ENCODE data around the gene STRN3.
"Not testable (repeated sequence)": the region's sequence is repeated elsewhere in the genome, so short reads cannot be mapped to it uniquely, and the experiment has no call there.

Gene STRN3

GRCh38 chr14:30998100-30998706, 28.0 kb downstream of the STRN3 start:
- DNase-seq: no peak

DNA sequence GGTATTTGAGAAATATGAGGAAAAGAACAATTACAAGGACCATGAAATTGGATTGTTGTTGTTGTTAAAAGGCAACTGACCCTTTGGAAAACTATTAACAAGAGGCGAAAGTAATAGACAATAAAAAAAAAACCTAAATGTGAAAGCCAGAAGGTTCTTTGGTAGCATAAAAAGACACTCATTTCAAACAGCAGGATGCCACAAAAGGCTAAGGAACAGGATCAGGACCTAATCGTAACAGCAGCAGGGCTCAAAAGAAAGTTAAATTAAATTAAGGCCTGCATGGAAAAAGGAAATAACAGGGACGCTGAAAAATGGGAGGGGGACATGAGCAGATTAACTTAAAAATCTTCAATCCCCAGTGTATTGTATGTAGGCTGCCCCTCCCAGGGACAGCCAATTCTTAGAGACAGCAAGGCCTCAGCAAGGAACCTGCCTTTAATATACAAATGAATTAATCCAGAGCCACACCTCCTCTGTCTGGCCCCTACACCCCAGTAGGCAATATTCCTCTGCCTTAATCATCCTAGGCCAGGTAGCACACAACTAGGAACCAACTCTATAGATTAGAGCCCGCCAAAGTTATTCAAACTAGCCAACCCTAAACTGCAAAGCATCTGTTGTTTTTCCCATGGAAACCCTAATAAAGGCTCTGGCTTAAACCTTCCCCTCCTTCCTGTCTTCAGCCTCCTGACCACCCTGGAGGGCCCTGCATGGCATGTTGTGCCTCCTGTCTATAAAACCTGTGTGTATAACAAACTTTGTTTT, 29.1 kb downstream of the STRN3 start:
- DNase-seq: no peak

GRCh38 chr14:30995689-30996088, 30.5 kb downstream of the STRN3 start:
- DNase-seq: no peak

DNA sequence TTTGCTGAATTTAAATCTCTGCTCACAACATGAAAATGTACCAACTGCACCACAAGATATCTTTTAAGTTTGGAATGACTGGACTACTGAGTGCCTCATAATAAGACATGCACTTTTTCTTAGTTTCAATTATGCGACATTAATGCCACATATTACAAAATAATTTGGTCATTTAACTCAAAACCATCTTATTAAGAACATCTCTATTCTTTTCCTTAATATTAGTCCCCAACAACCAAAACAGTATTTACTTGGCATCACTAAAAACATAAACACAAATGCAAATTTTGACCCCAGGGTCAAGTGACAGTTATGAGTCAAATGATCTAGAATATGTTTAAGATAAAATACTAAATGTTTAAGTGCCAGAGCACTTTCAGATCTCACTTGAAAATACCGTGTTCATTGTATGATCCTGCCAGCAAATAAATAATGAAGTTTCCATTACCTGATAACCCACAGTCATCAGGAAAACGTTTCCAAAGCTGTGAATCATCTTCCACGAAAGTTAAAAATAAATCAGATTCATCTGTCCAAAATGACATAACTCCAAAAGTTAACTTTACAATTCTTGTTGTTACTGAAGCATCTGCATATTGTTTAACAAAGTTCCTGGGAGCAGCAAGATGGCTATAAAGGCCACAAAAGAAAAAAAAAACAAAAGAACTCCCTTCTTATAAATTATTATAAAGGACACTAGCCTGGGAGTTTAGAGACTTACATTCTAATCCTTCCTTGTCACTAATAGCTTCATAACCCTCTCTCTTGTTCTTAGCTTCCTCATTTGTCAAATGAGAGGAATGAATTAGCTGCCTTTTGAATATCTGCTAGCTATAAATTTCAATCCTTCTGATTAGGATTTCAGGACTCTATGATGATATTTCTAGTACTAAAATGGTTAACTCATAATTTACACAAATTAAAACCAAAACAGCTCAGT, 31.2 kb downstream of the STRN3 start:
- DNase-seq: no peak

DNA sequence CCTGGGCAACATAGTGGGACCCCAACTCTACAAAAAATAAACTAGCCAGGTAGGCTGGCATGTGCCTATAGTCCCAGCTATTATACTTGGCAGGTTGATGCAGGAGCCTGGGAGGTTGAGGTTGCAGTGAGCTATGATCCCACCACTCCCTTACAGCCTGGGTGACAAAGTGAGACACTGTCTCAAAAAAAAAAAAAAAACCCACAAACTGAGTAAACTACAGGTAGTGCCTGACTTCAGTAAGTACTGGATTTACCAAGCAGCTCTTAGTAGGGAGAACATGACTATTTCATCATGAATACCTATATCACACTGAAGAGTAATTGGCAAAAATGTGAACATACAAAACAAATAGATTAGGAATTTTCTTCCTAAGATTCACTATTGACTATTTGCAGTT, 33.1 kb downstream of the STRN3 start:
- no peak for DNase-seq

GRCh38 chr14:30991408-30991807, 34.8 kb downstream of the STRN3 start:
- no peak for DNase-seq

GRCh38 chr14:30990770-30991169, 35.4 kb downstream of the STRN3 start:
- no peak for DNase-seq

DNA sequence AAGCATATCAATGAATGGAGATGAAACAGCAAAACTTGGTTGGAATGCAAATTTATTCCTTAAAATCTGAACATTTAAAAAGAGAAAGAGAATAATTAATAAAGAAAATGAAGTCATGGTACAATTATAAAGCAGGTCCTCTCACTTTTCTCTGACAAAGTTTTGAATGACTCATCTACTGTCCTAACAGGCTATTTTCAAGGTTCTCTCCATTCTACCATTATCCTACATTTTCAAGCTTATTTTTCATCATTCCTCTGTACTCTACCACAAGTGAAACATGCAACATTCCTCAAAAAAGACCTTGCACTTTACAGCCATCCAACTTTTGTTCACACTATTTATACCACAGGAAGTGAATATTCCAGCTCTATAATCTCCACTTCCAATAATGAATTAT, 37.7 kb downstream of the STRN3 start:
- no peak for DNase-seq

GRCh38 chr14:30985796-30986195, 40.4 kb downstream of the STRN3 start:
- DNase-seq: no peak

- no peak for DNase-seq
Measured at GRCh38 chr14:30983858-30984257, 42.3 kb downstream of the STRN3 start.

- no peak for DNase-seq
Measured at GRCh38 chr14:30982533-30982932, 43.6 kb downstream of the STRN3 start.

GRCh38 chr14:30980980-30981379, 45.2 kb downstream of the STRN3 start:
- DNase-seq: no peak

DNA sequence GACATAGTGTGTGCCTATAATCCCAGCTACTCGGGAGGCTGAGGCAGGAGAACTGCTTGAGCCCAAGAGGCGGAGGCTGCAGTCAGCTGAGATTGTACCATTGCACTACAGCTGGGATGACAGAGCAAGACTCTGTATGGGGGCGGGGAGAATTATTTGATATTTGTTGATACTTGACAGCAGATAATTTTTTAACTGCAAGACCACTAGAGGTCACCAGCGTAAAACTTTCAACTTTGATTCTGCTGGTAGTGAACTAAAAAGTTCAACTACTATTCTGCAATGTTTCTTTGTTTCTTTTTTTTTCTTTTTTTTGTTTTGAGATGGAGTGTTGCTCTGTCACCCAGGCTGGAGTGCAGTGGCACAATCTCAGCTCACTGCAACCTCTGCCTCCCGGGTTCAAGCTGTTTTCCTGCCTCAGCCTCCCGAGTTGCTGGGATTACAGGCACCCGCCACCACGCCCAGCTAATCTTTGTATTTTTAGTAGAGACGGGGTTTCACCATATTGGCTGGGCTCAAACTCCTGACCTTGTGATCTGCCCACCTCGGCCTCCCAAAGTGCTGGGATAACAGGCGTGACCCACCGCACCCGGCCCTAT, 46.0 kb downstream of the STRN3 start:
- DNase-seq: not testable (repeated sequence)

DNA sequence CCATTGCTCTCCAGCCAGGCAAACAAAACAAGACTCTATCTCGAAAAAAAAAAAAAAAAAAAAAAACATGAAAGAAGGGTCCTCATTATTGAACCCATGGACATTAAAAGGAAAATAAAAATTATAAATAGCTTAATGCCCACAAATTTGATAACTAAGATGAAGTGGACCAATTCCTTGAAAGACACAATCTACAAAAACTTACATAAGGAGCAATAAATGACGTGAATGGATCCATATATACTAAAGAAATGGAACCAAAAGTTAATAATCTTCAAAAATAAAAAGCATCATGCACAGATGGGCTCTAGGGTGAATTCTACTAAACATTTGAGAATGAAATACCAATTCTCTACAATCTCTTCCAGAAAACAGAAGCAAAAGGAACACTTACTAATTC, 48.4 kb downstream of the STRN3 start:
- DNase-seq: no peak

GRCh38 chr14:30974628-30975027, 51.6 kb downstream of the STRN3 start:
- no peak for DNase-seq

- DNase-seq: no peak
Measured at GRCh38 chr14:30972882-30973582, 53.1 kb downstream of the STRN3 start.

DNA sequence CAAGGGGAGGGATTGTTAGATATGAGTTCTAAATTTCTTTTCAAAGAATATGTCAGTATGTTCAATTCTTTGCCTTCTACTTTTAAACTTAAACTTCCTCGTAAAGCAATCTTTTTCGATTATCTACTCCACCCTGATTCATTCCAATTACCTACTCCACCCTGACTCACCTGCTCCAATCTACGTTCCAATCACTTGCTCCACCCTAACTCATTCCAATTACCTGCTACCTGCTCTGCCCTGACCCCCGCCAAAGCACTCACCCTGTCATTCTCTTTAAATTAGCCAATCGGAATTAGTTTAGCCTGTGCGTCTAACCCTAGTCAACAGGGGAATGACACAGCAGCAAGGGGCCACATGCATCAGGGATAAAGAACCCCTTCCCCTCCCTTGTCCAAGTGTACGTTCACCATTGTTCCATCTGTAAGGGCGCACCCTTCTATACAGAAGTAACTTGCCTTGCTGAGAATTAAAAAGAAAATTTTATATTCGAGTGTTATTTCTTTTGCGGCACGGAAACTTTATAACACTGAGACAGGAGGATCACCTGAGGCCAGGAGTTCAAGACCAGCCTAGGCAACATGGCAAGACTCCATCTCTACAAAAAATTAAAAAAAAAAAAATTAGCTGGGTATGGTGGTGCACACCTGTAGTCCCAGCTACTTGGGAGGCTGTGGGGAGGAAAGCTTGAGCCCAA, 54.0 kb downstream of the STRN3 start:
- not testable (repeated sequence) for DNase-seq

- DNase-seq: no peak
Measured at GRCh38 chr14:30971586-30971985, 54.6 kb downstream of the STRN3 start.

DNA sequence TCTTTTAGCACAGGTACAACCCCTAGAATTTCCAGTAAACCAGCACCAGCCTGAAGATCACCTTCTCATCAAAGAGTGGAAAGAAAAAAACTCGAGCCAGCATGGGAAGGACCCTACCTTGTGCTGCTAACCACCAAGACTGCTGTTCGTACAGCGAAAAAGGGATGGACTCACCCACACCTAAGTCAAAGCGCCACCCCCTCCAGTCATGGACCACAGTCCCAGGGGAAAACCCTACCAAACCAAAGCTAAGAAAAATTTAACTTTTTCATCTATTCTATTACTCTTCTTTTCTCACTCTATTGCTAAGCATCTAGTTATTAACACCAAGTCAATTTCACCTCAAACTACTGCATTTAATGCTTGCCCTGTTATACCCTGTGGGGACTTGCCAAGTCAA, 56.4 kb downstream of the STRN3 start:
- DNase-seq: not testable (repeated sequence)

GRCh38 chr14:30967364-30968098, 58.6 kb downstream of the STRN3 start:
- not testable (repeated sequence) for DNase-seq
